HFFc6 (cell line): ENCODE measurements around the gene H3-3A. TPM values are rescaled to one million over a fixed set of nuclear protein-coding genes. Genes with fewer than 3 reads are reported as not detected.

Experiments
- DNase-seq: peaks from one replicate; pipeline ENCODE4 v3.0.0-alpha.2; 2018
- H3K27ac Mint-ChIP-seq: 2 replicates; pipeline ENCODE4 v1.8.0; 2020; ENCODE audit warnings: mild to moderate bottlenecking, mixed read lengths
- H3K27me3 Mint-ChIP-seq: 2 replicates; pipeline ENCODE4 v1.8.0; 2021; ENCODE audit warnings: mild to moderate bottlenecking, moderate library complexity, mixed read lengths; ENCODE audit not compliant: insufficient read depth
- H3K36me3 Mint-ChIP-seq: 2 replicates; pipeline ENCODE4 v1.8.0; 2021; ENCODE audit warnings: low read depth, mixed read lengths
- H3K4me1 Mint-ChIP-seq: 2 replicates; pipeline ENCODE4 v1.8.0; 2020; ENCODE audit warnings: low read depth, mixed read lengths
- H3K4me3 Mint-ChIP-seq: 2 replicates; pipeline ENCODE4 v1.8.0; 2020; ENCODE audit warnings: mild to moderate bottlenecking, moderate library complexity, mixed read lengths
- H3K9me3 Mint-ChIP-seq: 2 replicates; pipeline ENCODE4 v1.8.0; 2020; ENCODE audit warnings: mild to moderate bottlenecking, mixed read lengths
- CTCF ChIP-seq: fragments of 200-600 bp; sonication (generic); IDR thresholded peaks from 2 replicates; pipeline ENCODE4 v1.5.0; 2021; ENCODE audit warnings: antibody characterized with exemption, mild to moderate bottlenecking
- total RNA-seq, 6 experiments: library from RNA; stranded (reverse); fragmentation: NEBNext Ultra II Directional; extraction: Animal tissue kit (Norgen Biotek cat#: 25700); gene quantifications; 2 replicates in 1 of 6; 3 replicates in 5 of 6; pipeline ENCODE4 v1.2.3, GENCODE V29; 2021

The H3-3A gene
- total RNA-seq, 6 experiments from 2014 or later: 307 to 338 (median 326) TPM

- H3K4me1 Mint-ChIP-seq: peaks cover 6% of the 10 kb centered on the region
- H3K4me3 Mint-ChIP-seq: no peak overlapping the region
- no peak for DNase-seq
- no peak overlapping the region for H3K27ac Mint-ChIP-seq
- H3K9me3 Mint-ChIP-seq: no peaks in the 10 kb centered on the region
- no peaks in the 10 kb centered on the region; the same call in 1 of the 2 replicates for H3K27me3 Mint-ChIP-seq
- peaks cover 19% of the 10 kb centered on the region; the same call in 1 of the 2 replicates for H3K36me3 Mint-ChIP-seq
- no peak for TF ChIP-seq CTCF
These were observed 13.9 kb downstream of the H3-3A start for GRCh38 chr1:226076378-226076777.

DNA sequence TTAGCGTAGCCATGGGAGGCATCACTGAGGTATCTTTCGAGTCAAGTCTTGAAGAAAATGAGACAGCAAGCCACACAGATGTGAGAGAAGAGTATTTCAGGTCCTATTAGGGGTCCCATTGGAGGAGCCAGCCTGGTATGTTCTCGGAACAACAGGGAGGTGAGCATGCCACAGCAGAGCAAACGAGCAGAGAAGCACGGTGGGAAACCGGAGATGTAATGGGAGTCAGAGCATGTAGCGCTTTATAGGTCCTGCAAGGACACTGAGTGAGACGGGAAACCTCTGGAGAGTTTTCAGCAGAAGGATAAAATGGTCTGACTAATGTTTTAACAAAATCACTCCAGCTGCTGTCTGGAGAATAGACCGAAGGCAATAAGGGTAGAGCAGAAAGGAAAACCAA lies 15.9 kb downstream of the H3-3A start:
- no peak overlapping the region for H3K27ac Mint-ChIP-seq
- H3K27me3 Mint-ChIP-seq: no peaks in the 10 kb centered on the region; the same call in 1 of the 2 replicates
- H3K4me3 Mint-ChIP-seq: no peak overlapping the region
- H3K36me3 Mint-ChIP-seq: peaks cover 11% of the 10 kb centered on the region; the same call in 1 of the 2 replicates
- H3K4me1 Mint-ChIP-seq: peaks cover 14% of the 10 kb centered on the region
- DNase-seq: no peak
- no peak for TF ChIP-seq CTCF
- no peaks in the 10 kb centered on the region for H3K9me3 Mint-ChIP-seq

DNA sequence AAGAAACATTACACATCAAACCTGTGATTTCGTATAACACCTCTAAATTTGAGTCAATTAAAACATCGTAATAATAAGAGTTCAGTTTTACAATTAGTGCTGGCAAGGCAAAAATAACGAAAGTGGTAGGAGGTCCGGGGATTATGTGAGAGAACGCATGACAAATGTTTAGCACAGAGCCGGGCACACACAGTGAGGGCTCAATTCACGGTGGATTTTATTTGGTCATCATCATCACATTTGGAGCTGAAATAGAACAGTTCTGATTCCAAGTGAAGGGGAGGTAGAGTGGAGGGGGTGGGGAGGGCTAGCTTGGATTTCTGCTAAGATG lies 20.0 kb downstream of the H3-3A start:
- no peak for TF ChIP-seq CTCF
- Mint-ChIP-seq H3K27ac (peak overlapping the region; percentile 88), H3K36me3 (no peaks in the 10 kb centered on the region), H3K27me3 (no peaks in the 10 kb centered on the region), H3K4me1 (peaks cover 8% of the 10 kb centered on the region), H3K4me3 (peak overlapping the region; percentile 88), H3K9me3 (no peaks in the 10 kb centered on the region)
- no peak for DNase-seq

GRCh38 chr1:226082959-226083301 lies 20.4 kb downstream of the H3-3A start:
- H3K4me1 Mint-ChIP-seq: peaks cover 8% of the 10 kb centered on the region
- no peaks in the 10 kb centered on the region for H3K27me3 Mint-ChIP-seq
- H3K9me3 Mint-ChIP-seq: no peaks in the 10 kb centered on the region
- DNase-seq: peak; percentile 25
- H3K4me3 Mint-ChIP-seq: peak overlapping the region; percentile 88
- TF ChIP-seq CTCF: no peak
- peak overlapping the region; percentile 88 for H3K27ac Mint-ChIP-seq
- H3K36me3 Mint-ChIP-seq: no peaks in the 10 kb centered on the region

DNA sequence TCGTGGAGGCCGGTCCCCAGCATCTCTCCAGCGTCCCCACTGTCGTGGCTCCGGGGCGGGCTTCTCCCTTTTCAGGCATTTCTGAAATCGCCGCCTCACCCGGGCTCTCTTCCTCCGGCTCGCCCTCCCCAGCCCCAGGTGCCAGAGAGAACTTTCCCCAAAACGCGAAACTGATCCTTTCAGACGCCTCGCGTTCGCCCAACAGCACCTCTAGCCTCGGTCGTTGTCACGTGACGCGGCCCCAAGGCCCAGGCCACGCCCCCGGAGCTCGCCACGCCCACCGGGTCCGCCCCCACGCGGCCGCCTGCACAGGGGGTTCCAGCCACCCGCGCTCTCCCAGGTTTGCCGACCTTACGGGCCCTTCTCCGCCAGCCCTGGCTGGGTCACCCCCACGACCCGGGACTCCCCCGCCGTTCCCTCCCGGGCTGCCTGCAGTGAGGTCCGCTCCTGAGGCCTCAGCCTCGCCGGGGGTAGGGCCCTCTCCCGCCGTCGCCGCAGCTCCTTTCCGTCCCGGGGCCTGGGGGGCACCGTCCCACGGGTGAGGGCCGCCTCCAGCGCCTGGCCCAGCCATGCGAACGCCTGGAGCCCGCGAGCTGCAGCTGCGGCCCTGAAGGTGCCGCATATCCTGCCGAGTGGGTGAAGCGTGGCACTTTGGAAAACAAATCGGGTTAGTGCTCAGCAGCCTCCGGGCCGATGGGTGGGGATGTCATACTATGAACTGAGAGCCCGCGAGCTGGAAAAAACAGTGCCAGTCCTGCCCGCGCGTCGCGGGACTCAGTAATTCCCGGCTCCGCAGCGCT lies 21.0 kb downstream of the H3-3A start:
- Mint-ChIP-seq H3K36me3 (no peaks in the 10 kb centered on the region), H3K27ac (peak overlapping the region; percentile 88), H3K4me3 (peak overlapping the region; percentile 88), H3K9me3 (no peaks in the 10 kb centered on the region), H3K27me3 (no peaks in the 10 kb centered on the region), H3K4me1 (peaks cover 8% of the 10 kb centered on the region)
- DNase-seq: peak; percentile 70
- no peak for TF ChIP-seq CTCF
